T-helper 2 cell treated with Interferon-gamma antibody and Interleukin-4, amounts not matched to agents 5 μg/mL and 100 μg/mL, for 36 hours (primary cell): ENCODE data around the gene ECT2.

Experiments
- DNase-seq: peaks from one replicate; pipeline ENCODE4 v3.0.0; 2021; ENCODE audit warnings: low spot score
- H3K27ac Mint-ChIP-seq: one replicate; pipeline ENCODE4 v1.8.0; 2021; ENCODE audit warnings: mild to moderate bottlenecking, mixed read lengths
- H3K27me3 Mint-ChIP-seq: one replicate; pipeline ENCODE4 v1.8.0; 2021; ENCODE audit warnings: low read depth, mixed read lengths
- H3K36me3 Mint-ChIP-seq: one replicate; pipeline ENCODE4 v1.8.0; 2021; ENCODE audit warnings: low read depth, mixed read lengths
- H3K4me1 Mint-ChIP-seq: one replicate; pipeline ENCODE4 v1.8.0; 2021; ENCODE audit warnings: low read depth, mixed read lengths
- H3K4me3 Mint-ChIP-seq: one replicate; pipeline ENCODE4 v1.8.0; 2022; ENCODE audit warnings: mild to moderate bottlenecking, moderate library complexity, mixed read lengths
- H3K9me3 Mint-ChIP-seq: one replicate; pipeline ENCODE4 v1.8.0; 2021; ENCODE audit warnings: mixed read lengths

Gene ECT2

GRCh38 chr3:172766241-172766640, 15.7 kb downstream of the ECT2 start:
- H3K4me1 Mint-ChIP-seq = peaks cover 6% of the 10 kb centered on the region
- no peaks in the 10 kb centered on the region for H3K9me3 Mint-ChIP-seq
- H3K36me3 Mint-ChIP-seq = peaks cover 82% of the 10 kb centered on the region
- DNase-seq = no peak
- H3K27ac Mint-ChIP-seq = no peak overlapping the region
- H3K27me3 Mint-ChIP-seq = no peaks in the 10 kb centered on the region
- H3K4me3 Mint-ChIP-seq = no peak overlapping the region

GRCh38 chr3:172766718-172767405, 16.3 kb downstream of the ECT2 start:
- Mint-ChIP-seq H3K9me3 (no peaks in the 10 kb centered on the region), H3K27ac (no peak overlapping the region), H3K4me3 (no peak overlapping the region), H3K4me1 (peaks cover 12% of the 10 kb centered on the region), H3K27me3 (no peaks in the 10 kb centered on the region), H3K36me3 (peaks cover 85% of the 10 kb centered on the region)
- no peak for DNase-seq

DNA sequence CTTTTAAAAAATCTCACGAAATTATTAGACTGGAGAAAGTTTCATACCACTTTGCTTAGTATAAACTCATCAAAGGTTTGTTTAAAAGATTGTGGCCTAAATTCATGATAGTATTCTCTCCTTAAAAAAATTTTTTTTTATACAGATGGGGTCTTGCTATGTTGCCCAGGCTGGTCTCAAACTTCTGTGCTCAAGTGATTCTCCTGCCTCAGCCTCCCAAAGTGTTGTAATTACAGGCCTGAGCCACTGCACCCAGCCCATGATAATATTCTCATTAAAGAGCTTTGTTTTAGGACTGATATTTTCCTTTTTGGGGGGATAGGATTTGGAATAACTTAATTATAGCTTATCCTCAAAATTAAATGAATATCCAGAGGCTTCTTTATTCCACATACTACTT, 19.9 kb downstream of the ECT2 start:
- no peaks in the 10 kb centered on the region for H3K27me3 Mint-ChIP-seq
- H3K4me1 Mint-ChIP-seq = peaks cover 11% of the 10 kb centered on the region
- H3K36me3 Mint-ChIP-seq = peaks cover 81% of the 10 kb centered on the region
- no peak overlapping the region for H3K27ac Mint-ChIP-seq
- no peak overlapping the region for H3K4me3 Mint-ChIP-seq
- H3K9me3 Mint-ChIP-seq = no peaks in the 10 kb centered on the region
- no peak for DNase-seq

GRCh38 chr3:172771672-172772071, 21.1 kb downstream of the ECT2 start:
- Mint-ChIP-seq H3K27me3 (no peaks in the 10 kb centered on the region), H3K4me1 (peaks cover 11% of the 10 kb centered on the region), H3K4me3 (peak overlapping the region; percentile 2), H3K9me3 (no peaks in the 10 kb centered on the region), H3K36me3 (peaks cover 78% of the 10 kb centered on the region), H3K27ac (peak overlapping the region; percentile 51)
- DNase-seq = no peak

DNA sequence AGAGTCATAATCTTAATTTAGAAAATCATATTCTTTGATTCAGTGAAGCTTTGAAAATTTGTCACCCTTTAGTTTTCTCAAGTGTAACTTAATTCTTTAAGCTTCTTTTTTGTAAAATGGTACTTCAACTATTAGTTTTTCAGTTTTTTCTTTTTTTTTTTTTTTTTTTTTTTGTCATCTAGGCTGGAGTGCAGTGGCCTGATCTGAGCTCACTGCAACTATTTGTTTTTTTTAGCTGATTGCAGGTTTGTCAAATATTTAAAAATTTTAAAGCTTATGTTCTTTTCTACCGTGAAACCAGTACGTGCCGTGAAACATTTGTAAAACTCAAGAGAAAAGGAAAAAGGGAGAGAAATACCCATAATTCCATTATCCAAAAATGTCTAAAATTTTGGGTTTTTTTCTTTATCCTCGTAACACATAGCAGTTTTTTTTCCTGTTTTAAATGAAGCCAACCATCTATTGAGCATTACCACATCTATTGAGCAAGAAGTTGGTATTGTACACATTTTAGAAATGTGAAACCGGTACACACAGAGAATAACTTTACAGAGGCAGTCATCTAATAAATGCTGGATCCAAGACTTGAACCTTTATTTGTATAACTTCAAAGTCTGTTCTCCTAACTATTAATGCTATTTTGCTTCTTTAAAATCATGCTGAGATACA, 25.7 kb downstream of the ECT2 start:
- Mint-ChIP-seq H3K4me1 (peaks cover 11% of the 10 kb centered on the region), H3K9me3 (no peaks in the 10 kb centered on the region), H3K36me3 (peaks cover 72% of the 10 kb centered on the region), H3K27ac (no peak overlapping the region), H3K27me3 (no peaks in the 10 kb centered on the region), H3K4me3 (no peak overlapping the region)
- no peak for DNase-seq

- Mint-ChIP-seq H3K36me3 (peaks cover 67% of the 10 kb centered on the region), H3K4me1 (peaks cover 6% of the 10 kb centered on the region), H3K4me3 (no peak overlapping the region), H3K27ac (no peak overlapping the region), H3K9me3 (no peaks in the 10 kb centered on the region), H3K27me3 (no peaks in the 10 kb centered on the region)
- DNase-seq = no peak
These were observed 27.4 kb downstream of the ECT2 start for GRCh38 chr3:172777901-172778300.

DNA sequence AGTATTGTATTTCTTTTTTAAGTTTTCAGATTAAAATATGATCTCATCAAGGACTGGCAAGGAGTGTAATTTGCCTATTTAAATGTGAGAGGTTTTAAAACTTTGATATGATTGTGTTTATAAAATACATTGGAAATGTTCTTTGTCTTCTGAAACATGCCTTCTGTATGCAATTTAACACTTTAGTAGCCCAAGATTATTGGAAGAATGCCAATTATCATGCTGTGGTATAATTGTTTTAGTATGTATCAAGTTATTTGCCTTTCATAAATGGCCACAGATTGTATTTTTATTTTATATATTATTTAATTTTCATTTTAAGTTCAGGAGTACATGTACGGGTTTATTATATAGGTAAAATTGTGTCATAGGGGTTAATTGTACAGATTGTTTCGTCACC, 31.7 kb downstream of the ECT2 start:
- H3K9me3 Mint-ChIP-seq = no peaks in the 10 kb centered on the region
- no peak overlapping the region for H3K4me3 Mint-ChIP-seq
- H3K27me3 Mint-ChIP-seq = no peaks in the 10 kb centered on the region
- no peak overlapping the region for H3K27ac Mint-ChIP-seq
- peaks cover 50% of the 10 kb centered on the region for H3K36me3 Mint-ChIP-seq
- DNase-seq = no peak
- peaks cover 8% of the 10 kb centered on the region for H3K4me1 Mint-ChIP-seq

GRCh38 chr3:172786036-172786435, 35.5 kb downstream of the ECT2 start:
- peaks cover 6% of the 10 kb centered on the region for H3K4me1 Mint-ChIP-seq
- H3K9me3 Mint-ChIP-seq = no peaks in the 10 kb centered on the region
- H3K4me3 Mint-ChIP-seq = no peak overlapping the region
- H3K27ac Mint-ChIP-seq = no peak overlapping the region
- H3K36me3 Mint-ChIP-seq = peaks cover 60% of the 10 kb centered on the region
- H3K27me3 Mint-ChIP-seq = no peaks in the 10 kb centered on the region
- no peak for DNase-seq

- Mint-ChIP-seq H3K27ac (no peak overlapping the region), H3K4me3 (no peak overlapping the region), H3K4me1 (peaks cover 6% of the 10 kb centered on the region), H3K27me3 (no peaks in the 10 kb centered on the region), H3K36me3 (peaks cover 64% of the 10 kb centered on the region), H3K9me3 (no peaks in the 10 kb centered on the region)
- DNase-seq = no peak
These were observed 36.5 kb downstream of the ECT2 start for GRCh38 chr3:172787019-172787418.

DNA sequence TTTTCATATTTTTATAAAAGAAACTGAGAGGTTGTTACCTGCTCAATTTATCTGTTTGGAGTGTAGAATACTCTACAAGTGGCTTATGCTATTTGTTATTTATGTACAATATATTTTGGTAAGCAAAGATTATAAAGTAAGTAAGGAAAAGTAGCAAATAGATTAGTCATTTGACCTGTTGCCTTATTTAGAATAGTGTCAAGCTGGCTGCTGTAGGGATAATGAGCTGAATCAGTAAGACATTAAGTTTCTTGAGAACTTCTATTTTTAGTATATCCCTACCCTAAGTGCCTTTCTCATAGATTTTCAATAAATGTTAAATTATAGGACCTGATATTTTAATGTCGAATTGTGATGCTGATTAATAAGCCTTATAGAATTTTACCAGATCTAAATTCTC, 37.2 kb downstream of the ECT2 start:
- no peak for DNase-seq
- Mint-ChIP-seq H3K27ac (no peak overlapping the region), H3K36me3 (peaks cover 66% of the 10 kb centered on the region), H3K9me3 (no peaks in the 10 kb centered on the region), H3K4me1 (peaks cover 4% of the 10 kb centered on the region), H3K4me3 (no peak overlapping the region), H3K27me3 (no peaks in the 10 kb centered on the region)

DNA sequence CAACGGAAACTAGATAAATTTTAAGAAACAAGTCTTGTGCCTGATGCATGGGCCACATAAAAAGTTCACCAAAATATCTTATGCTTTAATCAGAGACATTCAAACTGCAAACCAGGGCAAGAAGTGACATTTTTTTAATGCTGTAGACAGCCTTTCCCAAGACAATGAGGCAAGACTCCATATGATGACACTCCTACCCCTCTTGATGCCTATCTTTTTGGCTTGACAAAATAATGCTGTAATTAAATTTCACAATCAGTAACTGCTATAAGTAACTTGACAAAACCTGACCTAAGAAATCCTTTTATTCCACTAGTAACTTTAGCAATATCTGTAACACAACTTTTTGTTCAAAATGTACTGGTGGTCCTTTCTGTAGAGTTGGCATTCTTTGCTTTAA, 48.7 kb downstream of the ECT2 start:
- no peak overlapping the region for H3K4me3 Mint-ChIP-seq
- no peaks in the 10 kb centered on the region for H3K9me3 Mint-ChIP-seq
- no peak for DNase-seq
- H3K27ac Mint-ChIP-seq = no peak overlapping the region
- peaks cover 3% of the 10 kb centered on the region for H3K4me1 Mint-ChIP-seq
- H3K27me3 Mint-ChIP-seq = no peaks in the 10 kb centered on the region
- peaks cover 35% of the 10 kb centered on the region for H3K36me3 Mint-ChIP-seq

GRCh38 chr3:172800156-172800555, 49.6 kb downstream of the ECT2 start:
- Mint-ChIP-seq H3K9me3 (no peaks in the 10 kb centered on the region), H3K4me3 (no peak overlapping the region), H3K27ac (no peak overlapping the region), H3K36me3 (peaks cover 38% of the 10 kb centered on the region), H3K27me3 (no peaks in the 10 kb centered on the region), H3K4me1 (peaks cover 3% of the 10 kb centered on the region)
- no peak for DNase-seq

- Mint-ChIP-seq H3K27me3 (no peaks in the 10 kb centered on the region), H3K9me3 (no peaks in the 10 kb centered on the region), H3K36me3 (peaks cover 39% of the 10 kb centered on the region), H3K27ac (peak overlapping the region; percentile 70), H3K4me1 (peaks cover 2% of the 10 kb centered on the region), H3K4me3 (no peak overlapping the region)
- no peak for DNase-seq
These were observed 53.0 kb downstream of the ECT2 start for GRCh38 chr3:172803489-172803888.

DNA sequence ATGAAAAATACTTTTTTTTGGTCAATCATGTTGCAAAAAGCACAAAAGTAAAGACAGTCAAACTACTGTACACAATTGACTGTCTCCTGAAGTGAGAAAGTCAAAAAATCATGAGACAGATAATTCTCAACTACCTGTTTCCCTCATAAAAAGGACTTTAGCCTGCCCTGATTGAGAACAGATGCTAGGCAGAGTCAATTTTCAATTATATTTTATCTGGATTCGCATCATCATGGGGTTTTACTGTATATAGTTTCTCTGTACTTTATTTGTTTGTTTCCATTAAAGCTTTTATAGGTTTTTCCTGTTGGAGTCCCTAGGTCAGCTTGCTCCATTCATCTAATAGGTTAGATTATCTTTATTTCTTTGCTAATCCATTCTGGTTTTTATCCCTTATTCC, 53.8 kb downstream of the ECT2 start:
- no peak for DNase-seq
- Mint-ChIP-seq H3K27ac (no peak overlapping the region), H3K4me1 (peaks cover 2% of the 10 kb centered on the region), H3K27me3 (no peaks in the 10 kb centered on the region), H3K36me3 (peaks cover 38% of the 10 kb centered on the region), H3K4me3 (no peak overlapping the region), H3K9me3 (no peaks in the 10 kb centered on the region)
